ENCODE results near the gene UCK1. TPM values are rescaled to one million over a fixed set of nuclear protein-coding genes. Genes with fewer than 3 reads are reported as not detected.

The UCK1 gene
- total and polyA plus RNA-seq, 2 experiments from 2014 or later = 22.6 to 31.3 TPM

GRCh38 chr9:131499254-131499767 is 31.8 kb downstream of the UCK1 start:
- in situ Hi-C loops (cut with MboI) = no loop called here
- 81 to 83% methylated on average over 7 of the region's 7 CpGs for WGBS, 2 experiments (ENCODE audit: low coverage in 1 of 2, low lambda C conversion rate in 2 of 2, missing lambda C conversion rate in 2 of 2)
- Histone ChIP-seq H3K4me2 (ENCODE audit: unreplicated experiment) (no peak overlapping the region), H3K36me3 (ENCODE audit: low read depth) (peaks cover 40% of the 10 kb centered on the region), H3F3A (ENCODE audit: insufficient read depth) (peaks cover 39% of the 10 kb centered on the region), H3K4me1 (ENCODE audit: insufficient read depth) (peaks cover 7% of the 10 kb centered on the region; the same call in 1 of the 2 replicates), H4K20me1 (ENCODE audit: insufficient read depth) (no peaks in the 10 kb centered on the region), H3K27ac (no peak overlapping the region), H3K79me2 (ENCODE audit: insufficient read depth) (0 out of 2 replicates have a peak, but pooled peaks cover 8% of the 10 kb centered on the region), H3K27me3 (replicated peaks; ENCODE audit: insufficient read depth) (no peaks in the 10 kb centered on the region), H3K9me2 (ENCODE audit: insufficient read depth) (no peaks in the 10 kb centered on the region), H3K9ac (no peak overlapping the region), H3K4me3 (no peak overlapping the region), H3K9me3 (ENCODE audit: low read depth) (no peaks in the 10 kb centered on the region), H2AFZ (no peak overlapping the region)
- TF ChIP-seq EZH2 (IDR thresholded peaks at IDR 0.05; ENCODE audit: insufficient read depth, poor library complexity, severe bottlenecking) (no peak), EZH2phosphoT487 (IDR thresholded peaks at IDR 0.05; ENCODE audit: insufficient read depth, low read depth) (no peak)
- DNase-seq = no peak

- peaks cover 52% of the 10 kb centered on the region for H3K36me3 ChIP-seq (ENCODE audit: low read depth)
- H3F3A ChIP-seq (ENCODE audit: insufficient read depth) = peaks cover 39% of the 10 kb centered on the region
- no peaks in the 10 kb centered on the region for H3K4me1 ChIP-seq (ENCODE audit: insufficient read depth)
- no peaks in the 10 kb centered on the region for H4K20me1 ChIP-seq (ENCODE audit: insufficient read depth)
- TF ChIP-seq EZH2phosphoT487 (IDR thresholded peaks at IDR 0.05; ENCODE audit: insufficient read depth, low read depth) = no peak
- no peak for TF ChIP-seq EZH2 (IDR thresholded peaks at IDR 0.05; ENCODE audit: insufficient read depth, poor library complexity, severe bottlenecking)
- in situ Hi-C loops (cut with MboI) = no loop called here
- H3K27me3 ChIP-seq (replicated peaks; ENCODE audit: insufficient read depth) = no peaks in the 10 kb centered on the region
- no peak overlapping the region for H2AFZ ChIP-seq
- WGBS, 2 experiments (ENCODE audit: low coverage in 1 of 2, low lambda C conversion rate in 2 of 2, missing lambda C conversion rate in 2 of 2) = 64% methylated on average over 10 of the region's 10 CpGs
- no peak overlapping the region for H3K27ac ChIP-seq
- no peak overlapping the region for H3K4me3 ChIP-seq
- H3K4me2 ChIP-seq (ENCODE audit: unreplicated experiment) = no peak overlapping the region
- no peak for DNase-seq
- H3K79me2 ChIP-seq (ENCODE audit: insufficient read depth) = 0 out of 2 replicates have a peak, but pooled peaks cover 4% of the 10 kb centered on the region
- H3K9me3 ChIP-seq (ENCODE audit: low read depth) = no peaks in the 10 kb centered on the region
- H3K9ac ChIP-seq = no peak overlapping the region
- H3K9me2 ChIP-seq (ENCODE audit: insufficient read depth) = no peaks in the 10 kb centered on the region
Observed at GRCh38 chr9:131496844-131497405, 34.1 kb downstream of the UCK1 start.

- DNase-seq = no peak
- Histone ChIP-seq H3K27me3 (replicated peaks; ENCODE audit: insufficient read depth) (no peaks in the 10 kb centered on the region), H3K4me2 (ENCODE audit: unreplicated experiment) (no peak overlapping the region), H3K4me3 (no peak overlapping the region), H3K36me3 (ENCODE audit: low read depth) (peaks cover 54% of the 10 kb centered on the region), H3K9ac (no peak overlapping the region), H3K9me2 (ENCODE audit: insufficient read depth) (no peaks in the 10 kb centered on the region), H3K27ac (no peak overlapping the region), H3K4me1 (ENCODE audit: insufficient read depth) (no peaks in the 10 kb centered on the region), H3F3A (ENCODE audit: insufficient read depth) (peaks cover 29% of the 10 kb centered on the region), H3K79me2 (ENCODE audit: insufficient read depth) (0 out of 2 replicates have a peak, but pooled peaks cover 4% of the 10 kb centered on the region), H2AFZ (no peak overlapping the region), H3K9me3 (ENCODE audit: low read depth) (no peaks in the 10 kb centered on the region), H4K20me1 (ENCODE audit: insufficient read depth) (no peaks in the 10 kb centered on the region)
- in situ Hi-C loops (cut with MboI) = no loop called here
- 81 to 84% methylated on average over 21 to 22 of the region's 22 CpGs for WGBS, 2 experiments (ENCODE audit: low coverage in 1 of 2, low lambda C conversion rate in 2 of 2, missing lambda C conversion rate in 2 of 2)
- TF ChIP-seq EZH2phosphoT487 (IDR thresholded peaks at IDR 0.05; ENCODE audit: insufficient read depth, low read depth) = no peak
- TF ChIP-seq EZH2 (IDR thresholded peaks at IDR 0.05; ENCODE audit: insufficient read depth, poor library complexity, severe bottlenecking) = no peak
Observed at GRCh38 chr9:131495785-131496184, 35.3 kb downstream of the UCK1 start.

- DNase-seq = no peak
- no peaks in the 10 kb centered on the region for H3K4me1 ChIP-seq (ENCODE audit: insufficient read depth)
- H3K4me2 ChIP-seq (ENCODE audit: unreplicated experiment) = no peak overlapping the region
- no peaks in the 10 kb centered on the region for H3K9me2 ChIP-seq (ENCODE audit: insufficient read depth)
- H3K79me2 ChIP-seq (ENCODE audit: insufficient read depth) = 0 out of 2 replicates have a peak, but pooled peaks cover 4% of the 10 kb centered on the region
- H3K27me3 ChIP-seq (replicated peaks; ENCODE audit: insufficient read depth) = no peaks in the 10 kb centered on the region
- no peaks in the 10 kb centered on the region for H3K9me3 ChIP-seq (ENCODE audit: low read depth)
- WGBS, 2 experiments (ENCODE audit: low coverage in 1 of 2, low lambda C conversion rate in 2 of 2, missing lambda C conversion rate in 2 of 2) = 91 to 94% methylated on average over 21 to 22 of the region's 22 CpGs
- H3K4me3 ChIP-seq = no peak overlapping the region
- H4K20me1 ChIP-seq (ENCODE audit: insufficient read depth) = no peaks in the 10 kb centered on the region
- no peak overlapping the region for H2AFZ ChIP-seq
- in situ Hi-C loops (cut with MboI) = no loop called here
- H3K27ac ChIP-seq = no peak overlapping the region
- H3F3A ChIP-seq (ENCODE audit: insufficient read depth) = peaks cover 15% of the 10 kb centered on the region
- TF ChIP-seq EZH2phosphoT487 (IDR thresholded peaks at IDR 0.05; ENCODE audit: insufficient read depth, low read depth) = no peak
- no peak for TF ChIP-seq EZH2 (IDR thresholded peaks at IDR 0.05; ENCODE audit: insufficient read depth, poor library complexity, severe bottlenecking)
- peaks cover 49% of the 10 kb centered on the region; the same call in 1 of the 2 replicates for H3K36me3 ChIP-seq (ENCODE audit: low read depth)
- H3K9ac ChIP-seq = no peak overlapping the region
Observed at GRCh38 chr9:131494296-131494870, 36.7 kb downstream of the UCK1 start.
